HL-60 (cell line): ENCODE measurements around the gene LANCL2.
"Not testable (repeated sequence)": the region's sequence is repeated elsewhere in the genome, so short reads cannot be mapped to it uniquely, and the experiment has no call there.

ENCODE experiments used
- DNase-seq, 2 experiments: peaks; one replicate each; pipeline ENCODE4 v3.0.0-alpha.2; 2010 to 2020; ENCODE audit warnings: low read depth in 1 of 2, low spot score in 1 of 2
- H3K27ac ChIP-seq: fragments of 250-450 bp; sonication (Bioruptor Pico); replicated peaks from 2 replicates; pipeline ENCODE4 v1.5.1; 2020; ENCODE audit warnings: mild to moderate bottlenecking, moderate library complexity
- H3K27me3 ChIP-seq: fragments of 250-450 bp; sonication (Bioruptor Pico); 2 replicates; pipeline ENCODE4 v1.5.1; 2021; ENCODE audit warnings: mild to moderate bottlenecking, moderate library complexity; ENCODE audit not compliant: insufficient read depth, poor library complexity, severe bottlenecking
- H3K4me3 ChIP-seq: replicated peaks from 2 replicates; pipeline ENCODE4 v1.5.1; 2011; ENCODE audit warnings: mild to moderate bottlenecking, control low read depth, low read length; ENCODE audit not compliant: insufficient read depth
- CTCF ChIP-seq: IDR thresholded peaks from one replicate; pipeline ENCODE4 v1.5.1; 2011; ENCODE audit warnings: low read length, control low read depth, inconsistent platforms; ENCODE audit not compliant: insufficient read depth
- GABPA ChIP-seq: IDR thresholded peaks from 2 replicates; pipeline ENCODE4 v1.6.1; 2012; ENCODE audit warnings: low read depth
- POLR2AphosphoS5 ChIP-seq: IDR thresholded peaks from 2 replicates; pipeline ENCODE4 v1.6.1; 2012; ENCODE audit warnings: low read depth
- REST ChIP-seq: IDR thresholded peaks from 2 replicates; pipeline ENCODE4 v1.6.1; 2012; ENCODE audit warnings: low read depth; ENCODE audit not compliant: insufficient replicate concordance
- SPI1 ChIP-seq: IDR thresholded peaks from 2 replicates; pipeline ENCODE4 v1.6.1; 2012; ENCODE audit warnings: low read depth, mild to moderate bottlenecking, borderline replicate concordance

The LANCL2 gene

GRCh38 chr7:55469721-55470120 is 104.6 kb downstream of the LANCL2 start:
- DNase-seq, result no peak
- H3K27me3 ChIP-seq, result no peaks in the 10 kb centered on the region
- H3K27ac ChIP-seq, result no peak overlapping the region
- H3K4me3 ChIP-seq, result no peak overlapping the region
- TF ChIP-seq REST (no peak), POLR2AphosphoS5 (no peak), SPI1 (no peak), CTCF (no peak), GABPA (no peak)

- no peak for DNase-seq
- no peak overlapping the region for H3K4me3 ChIP-seq
- H3K27ac ChIP-seq, result no peak overlapping the region
- no peaks in the 10 kb centered on the region for H3K27me3 ChIP-seq
- TF ChIP-seq SPI1 (no peak), REST (no peak), GABPA (no peak), POLR2AphosphoS5 (no peak), CTCF (no peak)
These were observed 105.1 kb downstream of the LANCL2 start for GRCh38 chr7:55470261-55470660.

- H3K4me3 ChIP-seq, H3K27me3 ChIP-seq, H3K27ac ChIP-seq, DNase-seq: not testable (repeated sequence)
These were observed 106.5 kb downstream of the LANCL2 start for GRCh38 chr7:55471594-55471993.

- H3K27me3 ChIP-seq, H3K27ac ChIP-seq, DNase-seq, H3K4me3 ChIP-seq: not testable (repeated sequence)
These were observed 107.3 kb downstream of the LANCL2 start for GRCh38 chr7:55472406-55472805.

GRCh38 chr7:55472928-55473725 is 108.0 kb downstream of the LANCL2 start:
- no peak for DNase-seq
- TF ChIP-seq CTCF (no peak), POLR2AphosphoS5 (no peak)
- Histone ChIP-seq H3K27ac (no peak overlapping the region), H3K27me3 (no peaks in the 10 kb centered on the region), H3K4me3 (no peak overlapping the region)
